Ascending aorta (tissue), 2 donors: Measurements from ENCODE around the gene CACNA2D1. TPM values are rescaled to one million over a fixed set of nuclear protein-coding genes. Genes with fewer than 3 reads are reported as not detected.

ENCODE experiments used
- DNase-seq, 2 donors: peaks; one replicate each; pipeline ENCODE4 v3.0.0-alpha.2; 2019; ENCODE audit warnings: low spot score in 2 of 2
- H3K27ac ChIP-seq, 2 donors: fragments of 200-600 bp; sonication (generic); one replicate each; pipeline ENCODE4 v1.5.1; 2016 to 2017; ENCODE audit warnings: mild to moderate bottlenecking in 1 of 2
- H3K27me3 ChIP-seq: fragments of 200-600 bp; sonication (generic); one replicate; pipeline ENCODE4 v1.5.1; 2017
- H3K36me3 ChIP-seq, 2 donors: fragments of 200-600 bp; sonication (generic); one replicate each; pipeline ENCODE4 v1.5.1; 2016
- H3K4me1 ChIP-seq, 2 donors: fragments of 200-600 bp; sonication (generic); one replicate each; pipeline ENCODE4 v1.5.1; 2016 to 2017; ENCODE audit warnings: mild to moderate bottlenecking in 1 of 2
- H3K4me3 ChIP-seq, 2 donors: fragments of 200-600 bp; sonication (generic); one replicate each; pipeline ENCODE4 v1.5.1; 2016 to 2017; ENCODE audit warnings: mild to moderate bottlenecking in 1 of 2
- H3K9me3 ChIP-seq, 2 donors: fragments of 200-600 bp; sonication (generic); one replicate each; pipeline ENCODE4 v1.5.1; 2016
- CTCF ChIP-seq, 3 experiments: fragments of 200-600 bp in 2 of 3; fragments of 450-650 bp in 1 of 3; sonication (generic) in 2 of 3; IDR thresholded peaks; one replicate each; pipeline ENCODE4 v1.5.1; 2016 to 2019; ENCODE audit warnings: antibody characterized with exemption in 3 of 3, mild to moderate bottlenecking in 1 of 3, moderate library complexity in 1 of 3
- intact Hi-C: fragments of 100-400 bp; cut with DNase I; formaldehyde crosslinking; loops from one replicate; pipeline ENCODE4 v1.15.1; 2023
- total RNA-seq: library from RNA; depleted of rRNA; stranded (reverse); fragments of >200 nt; gene quantifications from one replicate; pipeline ENCODE4 v1.1.0, GENCODE V29; 2016

CACNA2D1 gene
- total RNA-seq, 1 donor from 2014 or later, result 17.3 TPM

GRCh38 chr7:82012453-82012852 lies 431.1 kb downstream of the CACNA2D1 start:
- intact Hi-C loops, result no loop called here
- no peaks in the 10 kb centered on the region for H3K27me3 ChIP-seq
- H3K4me1 ChIP-seq, result no peaks in the 10 kb centered on the region
- H3K27ac ChIP-seq, result no peak overlapping the region
- H3K36me3 ChIP-seq, result no peaks in the 10 kb centered on the region
- TF ChIP-seq CTCF (IDR thresholded peaks at IDR 0.05), result no peak
- no peaks in the 10 kb centered on the region for H3K9me3 ChIP-seq
- H3K4me3 ChIP-seq, result no peak overlapping the region
- no peak for DNase-seq

GRCh38 chr7:82010416-82010815 lies 433.2 kb downstream of the CACNA2D1 start:
- H3K27ac ChIP-seq, result no peak overlapping the region
- no peak for DNase-seq
- H3K4me1 ChIP-seq, result no peaks in the 10 kb centered on the region
- H3K9me3 ChIP-seq, result no peaks in the 10 kb centered on the region
- H3K36me3 ChIP-seq, result no peaks in the 10 kb centered on the region
- no peak overlapping the region for H3K4me3 ChIP-seq
- TF ChIP-seq CTCF (IDR thresholded peaks at IDR 0.05), result no peak
- no peaks in the 10 kb centered on the region for H3K27me3 ChIP-seq
- intact Hi-C loops, result no loop called here

GRCh38 chr7:82007315-82007714 lies 436.3 kb downstream of the CACNA2D1 start:
- no peak overlapping the region for H3K27ac ChIP-seq
- TF ChIP-seq CTCF (IDR thresholded peaks at IDR 0.05), result no peak
- no peaks in the 10 kb centered on the region for H3K27me3 ChIP-seq
- no peaks in the 10 kb centered on the region for H3K9me3 ChIP-seq
- H3K4me3 ChIP-seq, result no peak overlapping the region
- no peak for DNase-seq
- H3K4me1 ChIP-seq, result no peaks in the 10 kb centered on the region
- intact Hi-C loops, result no loop called here
- H3K36me3 ChIP-seq, result no peaks in the 10 kb centered on the region

- Histone ChIP-seq H3K27ac (no peak overlapping the region), H3K27me3 (no peaks in the 10 kb centered on the region), H3K4me1 (no peaks in the 10 kb centered on the region), H3K4me3 (no peak overlapping the region), H3K9me3 (no peaks in the 10 kb centered on the region), H3K36me3 (no peaks in the 10 kb centered on the region)
- no peak for DNase-seq
- TF ChIP-seq CTCF (IDR thresholded peaks at IDR 0.05), result no peak
- intact Hi-C loops, result no loop called here
Observed at GRCh38 chr7:82005056-82005455, 438.5 kb downstream of the CACNA2D1 start.

- intact Hi-C loops, result no loop called here
- TF ChIP-seq CTCF (IDR thresholded peaks at IDR 0.05), result no peak
- no peaks in the 10 kb centered on the region for H3K9me3 ChIP-seq
Observed at GRCh38 chr7:81993186-81993585, 450.4 kb downstream of the CACNA2D1 start.

GRCh38 chr7:81990395-81990794 lies 453.2 kb downstream of the CACNA2D1 start:
- peaks cover 0 to 3% of the 10 kb centered on the region in 2 donors for H3K36me3 ChIP-seq
- H3K4me1 ChIP-seq, result no peaks in the 10 kb centered on the region
- no peak overlapping the region for H3K27ac ChIP-seq
- H3K4me3 ChIP-seq, result no peak overlapping the region
- DNase-seq, result no peak
- no peaks in the 10 kb centered on the region for H3K9me3 ChIP-seq
- H3K27me3 ChIP-seq, result no peaks in the 10 kb centered on the region
- intact Hi-C loops, result no loop called here
- TF ChIP-seq CTCF (IDR thresholded peaks at IDR 0.05), result no peak

More at GRCh38 chr7:81993186-81993585, 450.4 kb downstream of the CACNA2D1 start:
- H3K36me3 ChIP-seq, result no peaks in the 10 kb centered on the region
- no peak overlapping the region for H3K27ac ChIP-seq
- no peaks in the 10 kb centered on the region for H3K4me1 ChIP-seq
- H3K4me3 ChIP-seq, result no peak overlapping the region
- DNase-seq, result no peak
- H3K27me3 ChIP-seq, result no peaks in the 10 kb centered on the region
